Stimulated activated CD4-positive, alpha-beta T cell treated with anti-CD3 and anti-CD28 coated beads, Interleukin-4, amount 100 ng/mL, for 4 hours (primary cell): ENCODE measurements around the gene CERS1.

Experiments used
- DNase-seq, 2 experiments: peaks; one replicate each; pipeline ENCODE4 v3.0.0-alpha.2; 2020

CERS1 gene

DNA sequence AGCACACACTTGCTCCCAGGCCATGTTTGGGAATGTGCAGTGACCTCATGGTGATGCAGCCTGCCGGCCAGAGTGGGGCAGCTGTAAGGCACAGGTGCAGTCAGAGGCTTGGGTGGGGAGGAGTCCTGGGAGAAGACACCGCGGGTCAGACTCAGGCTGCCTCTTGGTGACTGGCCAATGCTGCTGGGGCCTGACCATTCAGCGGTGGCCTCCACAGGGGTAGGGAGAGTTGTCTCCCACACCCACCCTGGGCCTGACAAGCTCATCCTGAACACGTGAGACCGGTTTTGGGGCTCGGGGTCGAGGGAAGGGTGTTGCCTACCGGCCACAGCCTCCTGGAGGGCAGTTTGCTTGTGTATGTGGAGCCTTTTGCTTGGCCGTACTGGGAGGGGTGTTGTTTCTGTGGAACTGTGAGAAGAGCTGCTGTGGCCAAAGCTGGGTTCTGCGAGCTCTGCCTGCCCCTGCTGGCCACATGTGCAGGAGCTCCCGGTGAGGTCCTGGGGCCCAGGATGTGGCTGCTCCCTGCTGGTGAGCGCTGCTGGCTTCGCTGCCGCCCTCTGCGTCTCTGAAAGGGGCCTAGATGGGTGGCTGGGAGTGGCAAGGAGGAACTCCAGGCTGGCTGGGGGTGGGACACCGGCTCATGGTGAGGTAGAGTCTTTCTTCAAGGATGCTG lies 42.1 kb downstream of the CERS1 start:
- no peak for DNase-seq

DNA sequence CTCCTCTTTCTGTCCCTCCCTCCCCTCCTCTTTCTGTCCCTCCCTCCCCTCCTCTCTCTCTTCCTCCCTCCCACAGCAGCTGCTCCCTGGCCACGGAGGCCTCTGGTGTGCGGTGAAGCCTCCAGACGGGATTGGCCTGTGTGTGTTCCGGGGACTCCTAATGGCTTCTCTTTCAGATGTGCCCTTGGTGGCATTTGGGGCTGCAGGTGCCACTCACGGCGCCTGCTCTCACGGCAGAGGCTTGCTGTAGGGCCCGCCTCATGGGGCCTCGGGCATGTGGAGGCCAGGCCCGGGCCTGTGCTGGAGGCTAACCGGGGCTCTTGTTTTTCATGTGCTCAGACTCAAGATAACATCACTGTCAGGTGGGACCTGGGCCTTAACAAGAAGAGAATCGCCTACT lies 43.3 kb downstream of the CERS1 start:
- no peak for DNase-seq

DNA sequence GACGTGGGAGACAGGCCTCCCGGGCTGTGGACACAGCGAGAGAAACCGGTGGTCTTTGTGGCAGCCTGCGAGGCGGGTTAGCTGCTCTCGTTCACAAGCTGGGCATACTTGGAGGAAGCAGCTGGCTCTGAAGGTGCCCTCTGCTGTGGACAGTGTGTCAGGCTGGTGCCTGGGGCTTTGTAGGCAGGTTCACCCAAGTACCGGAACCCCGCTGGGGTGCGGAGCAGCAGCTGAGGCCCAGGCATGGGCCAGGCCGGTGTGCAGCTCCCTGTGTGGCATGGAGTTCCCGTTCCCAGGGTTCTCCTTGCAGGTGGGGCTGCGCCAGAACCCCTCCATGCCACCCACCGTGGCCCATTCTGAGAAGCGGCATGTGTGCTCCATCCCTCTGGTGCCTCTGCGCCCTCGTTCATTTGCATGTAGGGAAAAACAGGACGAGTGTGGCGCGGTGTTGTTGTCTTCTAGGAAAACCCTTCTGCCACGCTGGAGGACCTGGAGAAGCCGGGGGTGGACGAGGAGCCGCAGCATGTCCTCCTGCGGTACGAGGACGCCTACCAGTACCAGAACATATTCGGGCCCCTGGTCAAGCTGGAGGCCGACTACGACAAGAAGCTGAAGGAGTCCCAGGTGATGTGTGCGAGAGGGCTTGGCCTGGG lies 44.2 kb downstream of the CERS1 start:
- no peak for DNase-seq

DNA sequence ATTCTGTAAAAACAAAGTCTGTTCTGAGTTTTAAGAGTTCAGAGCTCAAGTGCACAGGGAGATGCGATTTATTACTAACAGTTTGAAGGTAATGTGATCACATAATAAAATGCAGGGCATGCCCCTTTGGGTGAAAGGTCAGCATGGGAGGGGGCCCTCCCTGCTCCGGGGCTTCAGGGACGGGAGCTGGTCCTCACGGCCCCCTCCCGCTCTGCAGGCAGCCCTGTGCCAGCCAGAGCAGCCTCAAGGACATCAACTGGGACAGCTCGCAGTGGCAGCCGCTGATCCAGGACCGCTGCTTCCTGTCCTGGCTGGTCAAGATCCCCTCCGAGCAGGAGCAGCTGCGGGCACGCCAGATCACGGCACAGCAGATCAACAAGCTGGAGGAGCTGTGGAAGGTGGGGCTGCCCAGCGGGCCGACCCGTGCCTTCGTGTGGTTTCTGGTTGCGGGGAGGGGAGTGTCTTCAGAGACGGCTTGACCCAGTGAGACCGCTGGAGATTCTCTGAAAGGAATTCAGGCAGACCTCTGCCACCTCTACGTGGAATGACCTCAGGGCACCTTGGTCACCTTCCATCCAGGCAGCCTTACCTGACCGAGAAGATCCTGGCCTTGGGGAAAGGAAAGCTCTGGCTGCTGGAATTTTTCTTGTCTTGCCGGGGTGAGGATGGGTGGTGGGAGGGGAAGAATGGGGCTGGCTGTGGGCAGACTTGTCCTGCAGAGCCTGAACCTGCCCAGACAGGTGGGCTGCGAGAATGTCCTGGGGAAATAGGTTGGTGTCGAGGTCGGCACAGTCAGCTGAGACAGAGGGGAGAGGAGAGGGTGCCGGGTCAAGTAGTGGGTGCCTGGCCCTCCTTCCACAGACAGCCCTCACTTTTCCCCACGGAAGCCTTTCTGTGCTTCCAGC lies 45.2 kb downstream of the CERS1 start:
- DNase-seq, result no peak

DNA sequence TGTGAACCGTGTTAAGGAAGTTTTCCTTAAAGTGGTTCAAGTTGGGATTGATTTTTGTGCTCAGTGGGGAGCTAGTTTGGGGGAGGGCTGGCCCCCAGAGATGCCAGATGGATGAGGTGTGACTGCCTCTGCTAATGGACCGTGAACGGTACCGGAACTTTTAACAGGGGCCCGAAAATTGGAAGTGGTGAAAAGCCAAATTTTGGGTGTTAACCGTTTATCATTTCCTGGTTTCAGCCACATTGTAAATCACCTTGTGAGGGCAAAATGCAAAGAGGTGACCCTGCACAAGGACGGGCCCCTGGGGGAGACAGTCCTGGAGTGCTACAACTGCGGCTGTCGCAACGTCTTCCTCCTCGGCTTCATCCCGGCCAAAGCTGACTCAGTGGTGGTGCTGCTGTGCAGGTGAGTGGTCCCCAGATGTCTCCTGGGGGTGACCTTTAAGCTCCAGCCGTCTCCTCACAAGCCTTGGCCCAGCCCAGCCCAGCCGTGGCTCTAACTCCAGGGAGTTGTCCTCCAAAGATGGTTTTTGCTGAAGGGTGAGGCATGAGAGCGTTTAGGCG lies 46.0 kb downstream of the CERS1 start:
- no peak for DNase-seq

DNA sequence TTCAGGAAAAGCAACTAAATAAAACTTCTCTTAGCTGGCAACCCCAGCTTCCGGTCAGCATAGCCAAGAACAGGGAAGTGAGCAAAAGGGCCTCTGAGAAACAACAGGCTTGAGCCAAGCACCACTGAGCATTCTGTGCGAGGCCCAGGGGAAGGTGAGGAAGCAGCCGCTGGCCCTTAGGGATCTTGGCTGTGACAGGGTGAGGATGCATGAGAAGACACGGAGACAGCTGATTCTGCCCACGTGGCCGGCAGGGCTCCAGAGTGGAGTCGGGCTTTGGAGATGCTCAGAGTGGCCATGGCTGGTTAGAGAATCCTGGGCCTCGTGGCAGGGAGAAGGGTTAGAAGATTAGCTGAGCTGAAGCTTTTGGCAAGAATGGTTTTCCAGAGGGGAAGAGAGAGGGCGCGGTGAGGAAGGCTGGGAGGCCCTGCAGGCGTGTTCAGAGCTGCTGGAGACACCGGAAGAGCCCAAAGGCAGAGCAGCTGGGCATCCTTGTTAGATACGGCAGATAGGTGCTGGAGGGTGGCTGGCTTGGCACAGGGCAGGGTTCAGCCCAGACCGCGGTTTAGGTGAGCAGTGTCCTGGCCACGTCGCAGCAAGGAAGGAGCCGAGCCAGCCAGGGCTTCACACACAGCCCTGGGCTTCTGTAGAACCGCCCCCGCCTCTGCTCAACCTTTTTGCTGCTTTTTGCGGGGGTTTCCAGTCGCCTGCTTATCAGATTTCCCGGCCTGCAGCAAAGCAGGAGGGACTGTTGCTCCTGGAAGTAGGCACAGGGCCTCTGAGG lies 46.9 kb downstream of the CERS1 start:
- DNase-seq, result no peak

DNA sequence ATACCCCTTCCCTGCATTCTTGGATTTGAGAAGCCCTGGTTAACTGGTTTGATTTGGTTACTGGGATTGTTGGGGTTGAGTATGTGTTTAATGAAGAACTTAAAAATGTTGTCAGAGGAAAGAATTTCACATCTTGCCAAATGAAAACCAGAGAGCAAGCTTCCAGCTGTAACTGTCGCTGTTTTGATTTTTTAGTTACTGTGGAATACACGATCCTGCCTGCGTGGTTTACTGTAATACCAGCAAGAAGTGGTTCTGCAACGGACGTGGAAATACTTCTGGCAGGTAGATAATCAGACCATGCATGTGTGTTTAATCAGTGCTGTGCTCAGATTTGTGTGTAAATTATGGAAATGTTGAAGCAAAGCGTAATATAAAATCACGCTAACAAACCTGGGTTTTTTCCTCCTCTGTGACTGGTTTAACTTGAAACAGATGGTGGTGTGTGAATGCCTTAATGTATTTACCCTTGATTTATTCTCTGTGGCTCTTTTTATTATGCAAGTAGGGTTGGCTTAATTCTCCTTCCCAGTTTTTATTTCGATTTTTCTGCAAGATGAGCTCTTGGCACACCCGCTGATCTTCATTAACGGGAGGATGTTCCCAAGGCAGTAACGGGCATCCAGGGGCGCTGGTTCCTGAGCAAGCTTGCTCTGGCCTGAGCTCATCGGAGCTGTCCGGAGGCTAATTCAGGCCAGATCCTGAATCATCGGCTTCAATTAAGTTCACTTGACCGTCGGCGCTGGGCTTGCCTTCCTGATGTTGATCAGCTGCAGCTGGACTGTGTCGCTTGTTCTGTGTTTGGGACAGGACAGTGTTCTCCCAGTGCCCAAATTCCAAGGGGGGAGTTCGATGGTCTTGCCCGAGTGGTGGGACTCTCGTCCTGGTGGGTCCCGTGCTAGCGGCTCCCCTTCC lies 48.2 kb downstream of the CERS1 start:
- DNase-seq, result no peak

DNA sequence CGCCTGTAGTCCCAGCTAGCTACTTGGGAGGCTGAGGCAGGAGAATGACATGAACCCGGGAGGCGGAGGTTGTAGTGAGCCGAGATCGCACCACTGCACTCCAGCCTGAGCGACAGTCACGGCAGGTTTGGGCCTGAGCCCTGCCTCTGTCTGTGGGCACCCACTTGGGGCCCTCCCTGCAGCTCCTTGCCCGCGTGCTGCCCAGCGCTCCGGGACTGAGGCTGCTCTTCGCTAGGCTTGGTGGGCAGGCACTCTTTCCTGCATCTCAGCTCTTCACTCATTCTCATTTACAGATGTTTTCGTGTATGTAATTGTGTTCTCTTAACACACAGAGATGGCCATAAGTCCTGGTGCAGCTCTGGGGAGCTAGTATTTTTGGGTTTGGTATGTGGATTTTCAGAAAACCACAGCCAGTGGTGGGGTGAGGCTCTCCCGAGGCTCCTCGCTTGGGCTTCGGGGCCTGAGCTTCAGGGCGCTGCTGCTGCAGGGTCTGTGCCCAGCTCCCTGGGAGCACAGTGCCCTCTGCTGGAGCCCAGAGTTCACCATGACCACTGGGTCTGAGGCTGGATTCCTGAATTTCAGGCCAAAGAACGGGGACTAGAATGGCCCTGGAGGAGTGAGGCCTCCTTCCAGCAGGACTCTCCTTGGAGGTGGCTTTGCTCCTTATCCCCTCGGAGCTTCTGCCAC lies 49.0 kb downstream of the CERS1 start:
- DNase-seq, result peak; percentile 55 to 65

DNA sequence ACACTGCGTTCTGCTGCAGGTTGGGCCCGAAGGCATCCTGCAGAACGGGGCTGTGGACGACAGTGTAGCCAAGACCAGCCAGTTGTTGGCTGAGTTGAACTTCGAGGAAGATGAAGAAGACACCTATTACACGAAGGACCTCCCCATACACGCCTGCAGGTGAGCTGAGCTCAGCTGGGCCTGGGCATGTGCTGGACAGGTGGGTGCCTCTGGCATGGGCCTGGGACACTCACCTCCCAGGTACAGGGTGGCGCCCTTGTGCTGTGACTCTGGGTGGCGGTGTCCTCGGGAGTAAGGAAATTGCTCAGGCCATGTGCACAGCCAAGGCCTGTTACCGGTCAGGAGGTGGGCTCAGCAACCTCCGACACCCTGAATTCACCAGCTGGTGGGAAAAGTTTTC lies 50.0 kb downstream of the CERS1 start:
- DNase-seq, result no peak

DNA sequence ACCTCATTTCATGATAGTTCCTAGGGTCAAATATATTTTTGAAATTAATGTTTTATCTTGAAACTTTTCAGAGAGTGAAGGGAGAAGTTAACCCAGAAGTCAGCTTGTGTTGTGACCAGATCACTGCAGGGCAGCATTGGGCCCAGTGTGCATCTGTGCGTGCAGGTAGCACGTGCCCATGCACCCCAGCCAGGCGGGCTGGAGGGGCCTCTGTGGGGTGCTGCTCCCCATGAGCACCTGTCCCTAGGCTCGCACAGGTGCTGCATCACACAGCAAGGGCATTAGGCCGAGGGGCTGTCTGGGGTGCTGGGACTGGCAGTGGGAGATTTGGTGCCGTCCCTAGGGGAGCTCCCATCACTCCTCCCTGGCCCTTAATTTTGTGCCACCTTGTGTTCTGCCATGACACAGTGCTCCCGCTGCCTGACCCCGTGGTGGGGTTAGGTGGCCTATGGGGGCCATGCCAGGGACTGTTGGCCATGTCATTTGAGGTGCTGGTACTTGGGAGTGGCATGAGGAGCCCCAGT lies 51.1 kb downstream of the CERS1 start:
- DNase-seq, result no peak

DNA sequence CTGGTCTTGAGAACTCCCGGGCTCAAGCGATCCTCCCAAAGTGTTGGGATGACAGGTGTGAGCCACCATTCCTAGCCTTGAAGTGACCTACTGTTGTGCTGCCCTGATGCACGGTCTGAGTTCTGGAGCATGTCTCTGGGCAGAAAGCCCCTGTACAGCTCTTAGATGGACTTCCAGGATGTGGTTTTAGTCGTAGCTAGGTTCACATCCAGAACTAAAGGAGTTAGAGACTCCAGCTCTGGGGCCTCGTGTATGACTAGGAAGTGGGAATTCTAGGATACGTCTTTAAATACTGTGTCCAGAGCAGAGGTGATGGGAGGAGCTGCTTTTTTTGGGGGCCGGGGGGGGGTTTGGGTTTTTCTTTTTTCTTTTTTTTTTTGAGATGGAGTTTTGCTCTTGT lies 52.0 kb downstream of the CERS1 start:
- DNase-seq, result no peak

DNA sequence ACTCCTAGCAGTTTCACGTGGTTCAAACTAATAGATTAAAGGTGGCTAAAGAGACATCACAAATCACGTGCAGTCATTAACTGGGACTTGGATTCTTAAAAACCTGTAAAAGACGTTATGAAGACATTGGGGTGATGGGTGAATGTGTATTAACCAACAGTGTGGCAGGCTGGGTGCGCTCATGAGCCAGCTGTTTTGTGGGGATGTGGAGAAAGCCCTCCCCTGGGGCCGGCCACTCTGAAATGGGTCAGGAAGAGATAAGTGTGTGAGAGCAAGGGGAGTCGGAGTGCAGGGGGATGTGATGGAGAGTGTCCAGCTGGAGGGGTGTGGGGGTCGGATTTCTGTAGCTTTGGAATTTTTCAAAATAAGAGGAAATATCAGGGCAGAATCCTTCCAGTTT lies 53.8 kb downstream of the CERS1 start:
- no peak for DNase-seq

DNA sequence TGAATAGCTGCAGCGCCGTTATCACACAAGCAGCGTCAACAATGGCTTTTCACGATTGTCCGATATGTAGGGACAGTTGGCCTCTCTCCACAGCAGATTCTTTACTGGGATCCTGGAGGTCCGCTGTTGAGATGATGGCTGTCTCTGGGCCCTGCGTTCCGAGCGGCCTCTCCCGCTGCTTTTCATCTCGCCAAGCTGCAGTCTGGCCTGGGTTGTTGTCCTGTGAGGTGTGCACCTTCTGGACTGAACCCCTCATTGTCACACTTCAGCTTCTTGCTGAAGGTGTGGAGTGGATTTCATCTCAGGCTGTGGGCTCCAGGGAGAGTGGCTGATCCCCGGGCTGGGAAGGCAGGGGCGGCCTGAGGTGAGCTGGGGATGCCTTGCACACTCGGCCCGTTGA lies 54.6 kb downstream of the CERS1 start:
- DNase-seq, result no peak

DNA sequence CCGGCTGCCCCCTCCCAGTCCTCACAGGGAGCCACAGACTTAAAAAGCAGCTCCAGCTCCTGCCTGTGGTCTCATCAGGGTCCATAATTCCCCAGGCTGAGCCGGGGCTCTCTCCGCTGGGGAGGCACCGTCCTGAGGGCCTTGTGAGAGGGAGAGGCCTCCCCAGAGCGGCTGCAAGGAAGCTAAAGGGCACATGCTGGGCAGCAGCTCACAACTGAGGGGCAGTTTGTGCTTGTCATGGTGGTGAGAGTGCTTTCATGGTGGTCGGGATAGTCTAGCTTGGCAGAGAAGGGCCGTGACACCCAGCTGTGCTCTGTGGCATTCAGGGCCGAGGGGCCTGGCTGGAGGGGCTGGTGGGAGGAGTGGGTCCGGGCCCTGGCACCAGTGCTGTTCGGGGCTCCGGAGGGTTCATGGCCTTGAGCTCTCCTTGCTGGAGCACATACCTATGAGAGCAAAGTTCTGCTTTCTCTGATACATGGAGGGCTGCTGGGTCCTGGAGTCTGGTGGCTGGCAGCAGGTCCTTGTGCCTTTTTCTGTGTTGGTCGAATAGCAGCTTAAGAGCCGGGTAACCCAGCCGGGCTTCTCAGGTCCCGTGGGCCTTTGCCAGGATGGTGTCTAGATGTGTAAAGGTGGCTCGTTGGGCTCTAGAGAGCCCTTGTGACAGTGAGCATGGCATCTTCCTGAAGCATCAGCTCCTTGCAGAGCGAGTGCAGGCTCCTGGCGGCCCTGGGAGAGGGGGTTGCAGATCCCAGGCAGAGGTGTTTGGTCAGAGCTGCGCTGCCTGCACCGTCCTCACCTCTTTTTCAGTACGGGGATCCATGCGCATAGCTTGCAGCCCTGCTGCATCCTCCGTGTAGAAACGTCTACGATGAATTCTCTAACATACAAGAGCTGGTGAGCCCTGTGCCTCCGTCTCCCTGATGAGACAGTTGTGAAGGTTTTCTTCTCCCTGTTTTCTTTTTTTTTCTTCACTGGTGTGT lies 55.4 kb downstream of the CERS1 start:
- no peak for DNase-seq

DNA sequence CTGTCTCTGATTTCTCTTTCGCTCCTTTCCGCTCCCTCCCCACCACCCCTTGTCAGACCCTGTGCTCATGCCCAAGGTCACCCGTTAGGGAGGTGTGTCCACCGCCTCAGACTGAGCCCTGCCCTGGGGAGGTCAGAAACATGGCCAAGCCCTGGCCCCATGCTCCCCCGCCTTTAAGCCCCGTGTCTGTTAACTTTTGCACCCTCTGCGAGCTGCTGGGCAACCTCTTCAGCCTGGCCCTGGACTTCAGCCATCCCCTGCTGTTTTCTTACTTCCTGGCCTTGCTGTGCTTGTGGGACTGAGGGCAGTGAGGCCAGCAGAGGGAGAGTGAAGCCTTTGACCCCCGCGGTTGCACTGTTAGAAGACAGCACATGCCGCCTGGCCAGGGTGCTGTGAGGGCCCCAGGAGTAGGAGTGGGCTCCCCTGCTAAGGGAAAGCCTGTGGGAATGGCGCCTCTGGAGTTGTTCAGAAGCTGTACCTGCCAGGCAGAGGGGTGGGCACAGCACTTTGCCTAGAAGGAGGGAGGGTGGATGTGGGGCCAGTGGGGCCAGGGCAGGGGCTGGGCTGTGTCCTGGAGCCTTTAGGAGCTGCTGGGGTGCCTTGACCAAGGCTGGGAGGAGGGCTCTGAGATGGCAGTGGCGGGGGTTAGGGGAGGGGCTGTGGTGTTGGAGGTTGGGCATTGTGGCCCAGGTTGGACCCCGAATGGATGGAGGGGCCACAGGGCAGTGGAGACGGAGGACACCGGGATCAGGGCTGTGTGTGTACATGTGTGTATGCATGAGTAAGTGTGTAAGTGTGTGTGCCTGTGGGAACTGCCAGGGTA lies 56.3 kb downstream of the CERS1 start:
- no peak for DNase-seq

DNA sequence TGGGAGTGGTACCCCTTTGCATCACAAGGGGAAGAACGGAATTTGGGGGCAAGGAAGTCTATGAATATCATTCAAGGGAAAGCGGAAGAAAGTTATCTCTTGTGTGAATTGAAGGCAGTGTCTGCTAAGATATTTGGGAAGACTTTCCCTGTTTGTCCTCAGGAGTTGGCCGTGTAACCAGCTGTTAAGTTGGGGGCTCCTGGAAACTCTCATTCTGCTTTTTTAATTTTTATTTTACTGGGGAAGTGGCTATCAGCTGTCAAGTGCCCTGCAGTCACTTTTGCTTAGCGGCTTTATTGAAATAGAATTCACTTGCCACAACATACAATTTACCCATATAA lies 61.3 kb downstream of the CERS1 start:
- DNase-seq, result no peak

DNA sequence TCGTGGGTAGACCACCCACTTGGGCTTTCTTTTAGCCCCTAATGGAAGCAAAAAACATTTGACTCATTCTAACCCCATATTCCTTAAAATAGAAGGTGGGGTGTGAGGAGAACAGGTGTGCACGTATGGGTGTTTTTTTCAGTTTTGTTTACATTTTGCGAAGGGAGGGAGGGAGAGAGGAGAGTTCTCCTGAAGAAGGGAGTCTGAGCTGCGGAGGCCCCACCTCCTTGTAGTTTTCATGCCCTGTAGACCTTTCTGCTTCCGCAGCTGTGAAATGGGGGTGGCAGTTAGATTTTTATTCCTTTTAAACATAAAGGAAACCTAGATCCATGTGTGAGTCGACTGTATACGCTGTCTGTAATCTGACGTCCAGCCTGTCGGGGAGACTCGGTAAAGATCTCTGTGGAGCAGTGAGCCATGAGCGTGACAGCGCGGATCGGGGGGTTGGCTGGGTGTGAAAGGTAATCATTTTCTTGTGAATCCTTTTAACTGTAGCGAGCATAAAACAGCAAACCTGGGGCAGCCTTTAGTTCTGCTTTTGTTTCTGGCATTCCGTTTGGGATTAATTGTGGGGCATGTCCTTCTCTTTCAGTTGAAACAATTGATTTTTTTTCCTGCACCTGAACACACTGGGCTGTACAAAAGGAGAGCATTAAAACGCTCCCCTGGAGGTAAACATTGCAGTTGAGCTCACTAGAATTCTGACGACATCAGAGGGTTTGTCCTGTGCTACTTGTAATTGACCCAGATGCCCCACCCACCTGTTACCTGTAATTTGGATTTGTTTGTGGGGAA lies 61.9 kb downstream of the CERS1 start:
- DNase-seq, result no peak

DNA sequence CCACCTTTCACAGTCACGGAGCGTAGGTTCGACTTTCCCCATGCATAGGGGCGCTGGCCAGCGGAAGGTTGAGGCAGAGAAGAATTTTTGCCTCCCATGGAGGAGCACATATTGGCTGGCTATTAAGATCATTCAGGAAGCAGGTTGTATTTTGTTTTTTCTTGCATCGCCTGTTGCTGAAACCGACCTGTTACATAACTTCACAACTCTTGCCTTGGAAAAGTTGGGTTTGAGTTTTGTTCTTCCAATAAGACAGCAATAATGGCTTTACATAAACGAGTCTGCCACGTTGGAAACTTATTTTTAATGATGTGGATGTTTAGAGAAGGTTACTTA lies 62.8 kb downstream of the CERS1 start:
- no peak for DNase-seq
